H7 (cell line): ENCODE results near the gene LOC128125822.
A peak's percentile ranks its signal among the peaks of the same experiment; 100 is the strongest.
"Not testable (repeated sequence)": the region's sequence is repeated elsewhere in the genome, so short reads cannot be mapped to it uniquely, and the experiment has no call there.

Experiments used
- DNase-seq: peaks from one replicate; pipeline ENCODE4 v3.0.0; 2012
- H3K27me3 ChIP-seq: 2 replicates; pipeline ENCODE4 v1.6.0; 2011; ENCODE audit warnings: mild to moderate bottlenecking, low read length; ENCODE audit not compliant: control insufficient read depth, insufficient read depth
- H3K36me3 ChIP-seq: replicated peaks from 2 replicates; pipeline ENCODE4 v1.5.1; 2011; ENCODE audit warnings: low read length; ENCODE audit not compliant: control insufficient read depth, insufficient read depth
- H3K4me3 ChIP-seq: 2 replicates; pipeline ENCODE4 v1.5.1; 2011; ENCODE audit warnings: low read depth, mild to moderate bottlenecking, control low read depth, low read length, moderate library complexity; ENCODE audit not compliant: insufficient read depth

The LOC128125822 gene

GRCh38 chr6:63572044-63572746 lies at the start of gene LOC128125822, which contains the start of gene PTP4A1:
TSS of gene LOC128125822 (plus strand) at chr6:63572480.
TSS of gene PTP4A1 (plus strand) at chr6:63572480. CDS start at chr6:63576881, 4,401 bp downstream.
- DNase-seq, result peak; percentile 93
- H3K4me3 ChIP-seq, result peak within 1 kb of the TSS; percentile 91
- H3K36me3 ChIP-seq, result peaks cover 9% of the 10 kb centered on the region

GRCh38 chr6:63522911-63523287 lies 49.4 kb upstream of the LOC128125822 start:
- not testable (repeated sequence) for H3K36me3 ChIP-seq, H3K27me3 ChIP-seq, H3K4me3 ChIP-seq, DNase-seq

More at GRCh38 chr6:63572044-63572746, at the start of gene LOC128125822, which contains the start of gene PTP4A1:
- peaks cover 16% of the 10 kb centered on the region; the same call in 1 of the 2 replicates for H3K27me3 ChIP-seq

DNA sequence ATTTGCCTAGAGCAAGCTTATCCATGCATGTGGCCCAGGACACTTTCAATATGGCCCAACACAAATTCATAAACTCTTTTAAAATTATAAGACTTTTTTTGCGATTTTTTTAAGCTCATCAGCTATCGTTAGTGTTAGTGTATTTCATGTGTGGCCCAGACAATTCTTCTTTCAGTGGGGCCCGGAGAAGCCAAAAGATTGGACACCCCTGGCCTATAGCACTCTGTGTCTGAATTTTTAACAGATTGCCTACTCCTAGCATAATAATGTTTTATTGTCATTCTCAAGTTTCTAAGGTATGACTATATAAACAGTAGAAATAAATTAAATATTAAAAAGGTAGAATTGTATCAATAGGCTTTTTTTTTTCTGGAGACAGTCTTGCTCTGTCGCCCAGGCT lies 48.6 kb upstream of the LOC128125822 start:
- no peak overlapping the region for H3K4me3 ChIP-seq
- DNase-seq, result no peak
- peaks cover 9% of the 10 kb centered on the region; the same call in 1 of the 2 replicates for H3K27me3 ChIP-seq
- H3K36me3 ChIP-seq, result no peaks in the 10 kb centered on the region

GRCh38 chr6:63525186-63525878 lies 46.9 kb upstream of the LOC128125822 start:
- peaks cover 12% of the 10 kb centered on the region; the same call in 1 of the 2 replicates for H3K27me3 ChIP-seq
- no peaks in the 10 kb centered on the region for H3K36me3 ChIP-seq
- peak; percentile 10 for DNase-seq
- no peak overlapping the region for H3K4me3 ChIP-seq

- H3K27me3 ChIP-seq, result peaks cover 16% of the 10 kb centered on the region; the same call in 1 of the 2 replicates
- H3K4me3 ChIP-seq, result no peak overlapping the region
- DNase-seq, result no peak
- no peaks in the 10 kb centered on the region for H3K36me3 ChIP-seq
Measured at GRCh38 chr6:63526931-63527330, 45.3 kb upstream of the LOC128125822 start.

GRCh38 chr6:63527658-63528514 lies 44.4 kb upstream of the LOC128125822 start:
- Histone ChIP-seq H3K27me3 (peaks cover 18% of the 10 kb centered on the region; the same call in 1 of the 2 replicates), H3K4me3 (no peak overlapping the region), H3K36me3 (no peaks in the 10 kb centered on the region)
- no peak for DNase-seq

DNA sequence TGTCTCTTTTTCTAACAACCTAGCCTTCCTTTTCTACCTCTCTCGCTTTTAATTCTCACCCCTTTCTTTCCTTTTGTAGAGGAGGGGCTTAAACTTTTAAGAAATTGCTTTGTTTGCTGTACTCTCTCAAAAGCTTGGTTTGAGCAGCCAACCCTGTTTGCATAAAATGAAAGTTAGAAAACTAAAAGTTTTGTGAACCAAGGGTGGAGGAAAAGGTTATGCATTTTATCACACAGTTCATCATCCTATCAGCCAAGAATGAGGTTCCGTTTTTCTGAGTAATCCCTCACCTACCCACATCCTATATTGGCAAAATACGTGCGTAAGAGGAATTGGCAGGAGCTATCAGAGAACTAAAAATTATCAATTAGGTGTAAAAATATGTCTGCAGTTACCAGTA lies 42.8 kb upstream of the LOC128125822 start:
- Histone ChIP-seq H3K36me3 (no peaks in the 10 kb centered on the region), H3K27me3 (peaks cover 28% of the 10 kb centered on the region; the same call in 1 of the 2 replicates), H3K4me3 (no peak overlapping the region)
- DNase-seq, result no peak

- DNase-seq, result no peak
- no peaks in the 10 kb centered on the region for H3K36me3 ChIP-seq
- peaks cover 28% of the 10 kb centered on the region; the same call in 1 of the 2 replicates for H3K27me3 ChIP-seq
- H3K4me3 ChIP-seq, result no peak overlapping the region
Measured at GRCh38 chr6:63530182-63530581, 42.1 kb upstream of the LOC128125822 start.

DNA sequence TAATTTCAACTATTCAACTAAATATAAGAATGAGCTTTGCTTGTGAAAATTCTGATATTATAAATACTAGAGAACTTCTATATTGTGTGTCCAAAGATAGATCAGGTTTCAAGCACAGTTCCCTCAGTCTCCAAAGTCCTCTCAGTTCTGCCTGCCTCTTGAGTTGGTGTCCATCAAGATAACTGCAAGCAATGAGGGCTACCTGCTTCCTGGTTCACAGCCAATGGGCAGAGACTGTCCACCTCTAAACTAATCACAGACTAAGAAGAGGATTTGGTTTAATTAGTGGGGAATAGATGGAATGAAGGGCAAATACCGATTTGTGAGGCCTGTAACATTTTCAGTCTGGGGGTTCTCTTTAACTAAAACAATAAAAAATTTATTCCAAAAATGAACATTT lies 41.3 kb upstream of the LOC128125822 start:
- DNase-seq, result no peak
- H3K27me3 ChIP-seq, result peaks cover 29% of the 10 kb centered on the region; the same call in 1 of the 2 replicates
- no peaks in the 10 kb centered on the region for H3K36me3 ChIP-seq
- no peak overlapping the region for H3K4me3 ChIP-seq

DNA sequence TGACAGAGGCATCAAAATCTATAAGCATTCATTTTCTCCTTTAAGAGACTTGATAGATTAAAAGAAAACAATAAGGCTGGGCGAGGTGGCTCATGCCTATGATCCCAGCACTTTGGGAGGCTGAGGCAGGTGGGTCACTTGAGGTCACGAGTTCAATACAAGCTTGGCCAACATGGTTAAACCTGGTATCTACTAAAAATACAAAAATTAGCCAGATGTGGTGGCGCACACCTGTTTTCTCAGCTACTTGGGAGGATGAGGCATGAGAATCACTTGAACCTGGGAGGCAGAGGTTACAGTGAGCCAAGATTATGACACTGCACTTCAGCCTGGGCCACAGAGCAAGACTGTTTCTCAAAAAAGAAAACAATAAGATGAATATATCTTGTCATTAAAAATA lies 39.3 kb upstream of the LOC128125822 start:
- Histone ChIP-seq H3K4me3 (no peak overlapping the region), H3K27me3 (peaks cover 25% of the 10 kb centered on the region; the same call in 1 of the 2 replicates), H3K36me3 (no peaks in the 10 kb centered on the region)
- DNase-seq, result no peak

DNA sequence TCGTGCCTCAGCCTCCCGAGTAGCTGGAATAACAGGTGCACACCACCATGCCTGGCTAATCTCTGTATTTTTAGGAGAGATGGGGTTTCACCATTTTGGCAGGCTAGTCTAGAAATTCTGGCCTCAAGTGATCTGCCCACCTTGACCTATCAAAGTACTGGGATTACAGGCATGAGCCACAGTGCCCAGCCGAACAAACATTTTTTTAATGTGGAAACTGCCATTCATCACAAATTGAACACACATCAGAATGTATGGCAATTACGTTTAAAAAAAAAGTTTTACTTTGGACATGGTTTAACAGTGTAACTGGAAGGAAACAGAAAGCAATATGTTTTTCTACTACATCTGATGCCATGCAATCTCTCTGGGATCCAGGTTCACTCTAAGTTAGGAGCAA lies 38.3 kb upstream of the LOC128125822 start:
- peaks cover 30% of the 10 kb centered on the region; the same call in 1 of the 2 replicates for H3K27me3 ChIP-seq
- H3K4me3 ChIP-seq, result no peak overlapping the region
- no peak for DNase-seq
- no peaks in the 10 kb centered on the region for H3K36me3 ChIP-seq

GRCh38 chr6:63537201-63537958 lies 34.9 kb upstream of the LOC128125822 start:
- peaks cover 43% of the 10 kb centered on the region; the same call in 1 of the 2 replicates for H3K27me3 ChIP-seq
- H3K36me3 ChIP-seq, result no peaks in the 10 kb centered on the region
- no peak overlapping the region for H3K4me3 ChIP-seq
- no peak for DNase-seq

DNA sequence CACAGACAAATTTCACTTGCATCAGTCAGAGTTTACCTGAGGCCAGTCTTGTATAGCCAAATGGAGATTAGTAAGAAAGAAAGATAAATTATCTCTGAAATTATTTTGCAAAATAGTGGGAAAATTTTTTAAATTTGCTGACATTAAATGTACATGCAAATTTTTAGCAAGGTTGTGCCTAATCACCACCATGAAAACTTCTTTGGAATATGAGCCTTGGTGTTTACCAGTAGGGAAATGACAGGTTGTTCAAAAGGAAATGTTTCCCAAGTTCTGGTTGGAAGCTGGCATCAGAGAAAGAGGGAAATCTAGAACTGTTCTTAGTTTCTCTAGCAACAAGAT lies 34.4 kb upstream of the LOC128125822 start:
- Histone ChIP-seq H3K4me3 (no peak overlapping the region), H3K36me3 (no peaks in the 10 kb centered on the region), H3K27me3 (peaks cover 46% of the 10 kb centered on the region; the same call in 1 of the 2 replicates)
- DNase-seq, result no peak

DNA sequence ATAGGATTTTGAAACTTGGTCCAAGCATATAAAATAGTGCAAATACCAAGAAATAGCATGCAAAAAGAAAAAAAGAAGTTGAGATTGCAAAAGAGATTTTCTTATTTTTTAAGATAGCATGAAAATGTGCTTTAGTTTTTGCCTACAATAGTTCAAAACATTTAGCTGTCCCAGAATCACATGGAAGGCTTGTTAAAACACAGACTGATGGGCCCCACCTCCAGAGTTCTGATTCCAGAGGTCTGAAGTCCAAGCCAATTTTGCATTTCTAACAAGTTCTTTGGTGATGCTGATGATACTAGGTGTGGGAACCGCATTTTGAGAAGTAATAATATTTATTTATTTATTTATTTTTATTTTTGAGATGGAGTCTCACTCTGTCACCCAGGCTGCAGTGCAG lies 33.7 kb upstream of the LOC128125822 start:
- Histone ChIP-seq H3K4me3 (no peak overlapping the region), H3K27me3 (peaks cover 50% of the 10 kb centered on the region; the same call in 1 of the 2 replicates), H3K36me3 (no peaks in the 10 kb centered on the region)
- DNase-seq, result no peak
